Uterus (tissue), 2 donors: ENCODE results near the gene SNX9.

Experiments
- POLR2A ChIP-seq, 2 donors: fragments of 450-650 bp; IDR thresholded peaks; one replicate each; pipeline ENCODE4 v1.6.1; 2016; ENCODE audit warnings: antibody characterized with exemption in 2 of 2, mild to moderate bottlenecking in 1 of 2, moderate library complexity in 1 of 2
- TF ChIP-seq, protein P1 (sequence below), 4 experiments: fragments of 200-600 bp in 2 of 4; fragments of 450-650 bp in 2 of 4; sonication (generic) in 2 of 4; IDR thresholded peaks; one replicate each; pipeline ENCODE4 v1.5.1; 2016 to 2019; ENCODE audit warnings: antibody characterized with exemption in 4 of 4, mild to moderate bottlenecking in 2 of 4, moderate library complexity in 1 of 4

DNA sequence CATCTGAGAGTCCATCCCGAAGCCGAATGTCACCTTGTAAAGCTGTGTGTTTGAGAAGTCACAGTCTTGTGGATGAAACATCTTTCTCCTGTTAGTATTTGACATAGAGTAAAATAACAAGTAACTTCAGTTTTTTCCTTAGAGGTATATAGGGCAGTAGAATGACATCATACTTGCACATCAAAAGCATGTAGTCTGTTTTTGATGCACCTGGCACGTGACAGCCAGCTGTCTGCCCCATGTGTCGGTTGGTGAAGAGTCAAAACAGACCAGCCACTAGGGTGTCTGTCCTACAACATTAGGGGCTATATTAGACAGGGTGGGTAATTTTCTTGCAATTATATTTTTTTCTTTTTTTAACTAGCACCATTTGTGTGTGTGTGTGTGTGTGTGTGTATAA, 70.2 kb downstream of the SNX9 start:
- TF ChIP-seq, protein P1, sequence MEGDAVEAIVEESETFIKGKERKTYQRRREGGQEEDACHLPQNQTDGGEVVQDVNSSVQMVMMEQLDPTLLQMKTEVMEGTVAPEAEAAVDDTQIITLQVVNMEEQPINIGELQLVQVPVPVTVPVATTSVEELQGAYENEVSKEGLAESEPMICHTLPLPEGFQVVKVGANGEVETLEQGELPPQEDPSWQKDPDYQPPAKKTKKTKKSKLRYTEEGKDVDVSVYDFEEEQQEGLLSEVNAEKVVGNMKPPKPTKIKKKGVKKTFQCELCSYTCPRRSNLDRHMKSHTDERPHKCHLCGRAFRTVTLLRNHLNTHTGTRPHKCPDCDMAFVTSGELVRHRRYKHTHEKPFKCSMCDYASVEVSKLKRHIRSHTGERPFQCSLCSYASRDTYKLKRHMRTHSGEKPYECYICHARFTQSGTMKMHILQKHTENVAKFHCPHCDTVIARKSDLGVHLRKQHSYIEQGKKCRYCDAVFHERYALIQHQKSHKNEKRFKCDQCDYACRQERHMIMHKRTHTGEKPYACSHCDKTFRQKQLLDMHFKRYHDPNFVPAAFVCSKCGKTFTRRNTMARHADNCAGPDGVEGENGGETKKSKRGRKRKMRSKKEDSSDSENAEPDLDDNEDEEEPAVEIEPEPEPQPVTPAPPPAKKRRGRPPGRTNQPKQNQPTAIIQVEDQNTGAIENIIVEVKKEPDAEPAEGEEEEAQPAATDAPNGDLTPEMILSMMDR (IDR thresholded peaks at IDR 0.05): no peak
- TF ChIP-seq POLR2A (IDR thresholded peaks at IDR 0.05): no peak
